ENCODE results near the gene GJB1.
"Not testable (repeated sequence)": the region's sequence is repeated elsewhere in the genome, so short reads cannot be mapped to it uniquely, and the experiment has no call there.

The GJB1 gene

GRCh38 chrX:71252221-71252620 is 29.2 kb downstream of the GJB1 start:
- H3K4me3 ChIP-seq (ENCODE audit: low read length): no peak overlapping the region
- TF ChIP-seq CTCF (IDR thresholded peaks at IDR 0.05; ENCODE audit: insufficient read depth, low read depth, low read length, missing control alignments): no peak
- DNase-seq (ENCODE audit: low read depth): no peak

GRCh38 chrX:71253253-71254091 is 30.4 kb downstream of the GJB1 start:
- peak overlapping the region; percentile 72 for H3K4me3 ChIP-seq (ENCODE audit: low read length)
- DNase-seq (ENCODE audit: low read depth): peak; percentile 13

GRCh38 chrX:71254092-71254963 is 31.3 kb downstream of the GJB1 start, which contains the start of gene ZMYM3:
TSS of gene ZMYM3 (minus strand) at chrX:71254140. CDS start at chrX:71253255, 885 bp downstream.
- peak within 1 kb of the TSS; percentile 72 for H3K4me3 ChIP-seq (ENCODE audit: low read length)
- no peak for TF ChIP-seq CTCF (IDR thresholded peaks at IDR 0.05; ENCODE audit: insufficient read depth, low read depth, low read length, missing control alignments)
- DNase-seq (ENCODE audit: low read depth): peak; percentile 85

More at GRCh38 chrX:71253253-71254091, 30.4 kb downstream of the GJB1 start:
- TF ChIP-seq CTCF (IDR thresholded peaks at IDR 0.05; ENCODE audit: insufficient read depth, low read depth, low read length, missing control alignments): peak; percentile 47

GRCh38 chrX:71256051-71256450 is 33.0 kb downstream of the GJB1 start:
- no peak overlapping the region for H3K4me3 ChIP-seq (ENCODE audit: low read length)
- DNase-seq (ENCODE audit: low read depth): peak; percentile 28
- no peak for TF ChIP-seq CTCF (IDR thresholded peaks at IDR 0.05; ENCODE audit: insufficient read depth, low read depth, low read length, missing control alignments)

- no peak overlapping the region for H3K4me3 ChIP-seq (ENCODE audit: low read length)
- no peak for TF ChIP-seq CTCF (IDR thresholded peaks at IDR 0.05; ENCODE audit: insufficient read depth, low read depth, low read length, missing control alignments)
- DNase-seq (ENCODE audit: low read depth): no peak
Measured at GRCh38 chrX:71256856-71257255, 33.8 kb downstream of the GJB1 start.

GRCh38 chrX:71268624-71269023 is 45.6 kb downstream of the GJB1 start:
- not testable (repeated sequence) for DNase-seq (ENCODE audit: low read depth); H3K4me3 ChIP-seq (ENCODE audit: low read length)

GRCh38 chrX:71269801-71270395 is 46.9 kb downstream of the GJB1 start:
- no peak overlapping the region for H3K4me3 ChIP-seq (ENCODE audit: low read length)
- TF ChIP-seq CTCF (IDR thresholded peaks at IDR 0.05; ENCODE audit: insufficient read depth, low read depth, low read length, missing control alignments): no peak
- no peak for DNase-seq (ENCODE audit: low read depth)

GRCh38 chrX:71272313-71272712 is 49.3 kb downstream of the GJB1 start:
- H3K4me3 ChIP-seq (ENCODE audit: low read length); DNase-seq (ENCODE audit: low read depth): not testable (repeated sequence)
